ENCODE results near the gene MIF4GD.
A peak's percentile ranks its signal among the peaks of the same experiment; 100 is the strongest.
"Not testable (repeated sequence)": the region's sequence is repeated elsewhere in the genome, so short reads cannot be mapped to it uniquely, and the experiment has no call there.

MIF4GD gene

GRCh38 chr17:75295201-75296158 lies 24.4 kb upstream of the MIF4GD start:
- no peak for TF ChIP-seq CTCF (conservative IDR thresholded peaks at IDR 0.05)
- no peak overlapping the region for H3K27ac ChIP-seq

- not testable (repeated sequence) for H3K27ac ChIP-seq
These were observed 21.9 kb upstream of the MIF4GD start for GRCh38 chr17:75292810-75293448.

GRCh38 chr17:75289832-75290337 lies 18.9 kb upstream of the MIF4GD start:
- peak overlapping the region; percentile 77 for H3K27ac ChIP-seq
- 0 out of 2 replicates have a peak, but pooled peaks have one; percentile 30 for TF ChIP-seq CTCF (conservative IDR thresholded peaks at IDR 0.05)

- TF ChIP-seq CTCF (conservative IDR thresholded peaks at IDR 0.05), result 0 out of 2 replicates have a peak, but pooled peaks have one; percentile 4
- peak within 1 kb of the TSS; percentile 77 for H3K27ac ChIP-seq
These were observed 18.2 kb upstream of the MIF4GD start, which contains the start of gene SLC25A19 for GRCh38 chr17:75289115-75289831. TSS of gene SLC25A19 (minus strand) at chr17:75289433. CDS start at chr17:75286764, 2,669 bp downstream.

GRCh38 chr17:75288770-75289114 lies 17.7 kb upstream of the MIF4GD start:
- no peak for TF ChIP-seq CTCF (conservative IDR thresholded peaks at IDR 0.05)
- peak overlapping the region; percentile 77 for H3K27ac ChIP-seq

GRCh38 chr17:75288359-75288758 lies 17.3 kb upstream of the MIF4GD start:
- H3K27ac ChIP-seq, result peak overlapping the region; percentile 77
- no peak for TF ChIP-seq CTCF (conservative IDR thresholded peaks at IDR 0.05)

- TF ChIP-seq CTCF (conservative IDR thresholded peaks at IDR 0.05), result no peak
- peak overlapping the region; percentile 77 for H3K27ac ChIP-seq
These were observed 16.2 kb upstream of the MIF4GD start for GRCh38 chr17:75287221-75287620.

Measured in VCaP (cell line).